Left lung (tissue), 10 donors: ENCODE data around the gene JUNB. TPM values are rescaled to one million over a fixed set of nuclear protein-coding genes. Genes with fewer than 3 reads are reported as not detected.

Source experiments
- ATAC-seq: fragments of 200-7000 bp; cut with Tn5 transposase; one replicate; pipeline ENCODE4 v1.9.1; 2020; ENCODE audit warnings: moderate library complexity
- DNase-seq, 4 donors: peaks; one replicate each; pipeline ENCODE4 v3.0.0-alpha.2; 2013 to 2020
- H3K27ac ChIP-seq, 2 donors: fragments of 200-600 bp; sonication (generic) in 1 of 2; one replicate each; pipeline versions ENCODE4 v1.5.0 to v1.8.0; 2020 to 2021
- H3K27me3 ChIP-seq, 2 donors: fragments of 200-600 bp; sonication (generic) in 1 of 2; one replicate each; pipeline versions ENCODE4 v1.5.0 to v1.8.0; 2020 to 2021
- H3K36me3 ChIP-seq, 2 donors: fragments of 200-600 bp; sonication (generic) in 1 of 2; one replicate each; pipeline versions ENCODE4 v1.5.0 to v1.8.0; 2020 to 2021
- H3K4me1 ChIP-seq, 2 donors: fragments of 200-600 bp; one replicate each; pipeline ENCODE4 v1.8.0; 2021
- H3K4me3 ChIP-seq, 2 donors: fragments of 200-600 bp; sonication (generic) in 1 of 2; one replicate each; pipeline versions ENCODE4 v1.5.0 to v1.8.0; 2020 to 2021; ENCODE audit warnings: mild to moderate bottlenecking in 1 of 2
- H3K9me3 ChIP-seq, 2 donors: fragments of 200-600 bp; sonication (generic) in 1 of 2; one replicate each; pipeline versions ENCODE4 v1.5.0 to v1.8.0; 2020 to 2021
- intact Hi-C, 2 donors: fragments of 100-400 bp; cut with DNase I; formaldehyde crosslinking; loops; one replicate each; pipeline versions ENCODE4 v1.11.2 to v1.14.2; 2022
- polyA plus RNA-seq, 6 donors: library from polyadenylated mRNA; unstranded; fragments of 120-200 nt; gene quantifications; one replicate each; pipeline ENCODE4 v1.2.1, GENCODE V29; 2013; ENCODE audit not compliant: insufficient read length in 6 of 6
- total RNA-seq, 2 donors: library from RNA; stranded (reverse); fragmentation: NEBNext Ultra II Directional; extraction: Animal tissue kit (Norgen Biotek cat#: 25700); gene quantifications; one replicate each; pipeline ENCODE4 v1.2.1, GENCODE V29; 2021
- TF ChIP-seq, protein P1 (sequence below), 2 donors: fragments of 200-600 bp; sonication (generic) in 1 of 2; IDR thresholded peaks; one replicate each; pipeline versions ENCODE4 v1.5.0 to v1.8.0; 2021; ENCODE audit warnings: antibody characterized with exemption in 2 of 2
- donor health status: DM: no; HTN: yes; CAD: no.
- donor health status: DM: no; HTN: no; CAD: no.

Gene JUNB
- total and polyA plus RNA-seq, 8 donors = 11.7 to 278 (median 64.2) TPM

DNA sequence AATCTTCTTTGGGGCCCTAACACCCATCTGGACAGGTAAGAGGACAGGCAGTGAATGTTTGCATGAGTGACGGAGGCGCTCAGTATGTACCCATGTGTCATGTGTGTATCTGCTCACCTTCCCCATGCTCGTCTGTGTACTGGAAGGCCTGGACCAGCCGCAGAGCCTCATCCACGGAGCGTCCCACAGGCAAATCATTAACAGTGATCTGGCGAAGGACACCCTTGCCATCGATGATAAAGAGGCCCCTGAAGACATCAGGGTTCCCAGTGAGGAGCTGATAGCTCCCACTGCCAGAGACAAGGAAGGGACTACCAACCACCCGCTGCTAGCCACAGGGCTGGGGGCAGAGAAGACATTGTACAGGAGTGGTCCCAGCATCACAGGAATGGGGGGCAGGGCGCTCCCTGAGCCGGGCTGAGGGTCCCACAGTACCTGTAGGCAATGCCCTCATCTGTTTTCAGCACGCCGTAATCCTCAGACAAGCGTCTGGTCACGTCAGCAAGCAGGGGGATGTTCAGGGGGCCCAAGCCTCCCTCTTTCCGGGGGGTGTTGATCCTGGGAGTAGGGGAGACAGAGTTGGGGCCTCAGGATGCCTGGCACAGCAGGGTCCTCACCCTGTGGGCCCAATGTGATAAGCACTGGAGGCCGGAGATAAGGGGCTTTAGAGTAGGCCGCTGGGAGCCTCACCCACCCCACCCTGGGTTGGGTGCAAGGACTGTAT, 8.6 kb downstream of the JUNB start:
- peak in 1 of 4 donors; percentile 53 for DNase-seq
- no peak for ATAC-seq
- peaks cover 0 to 17% of the 10 kb centered on the region in 2 donors for H3K36me3 ChIP-seq
- peaks cover 23 to 44% of the 10 kb centered on the region in 2 donors for H3K4me1 ChIP-seq
- peaks cover 0 to 25% of the 10 kb centered on the region in 2 donors for H3K27me3 ChIP-seq
- no peak overlapping the region for H3K27ac ChIP-seq
- H3K4me3 ChIP-seq = peak overlapping the region in 1 of 2 donors; percentile 76
- H3K9me3 ChIP-seq = no peaks in the 10 kb centered on the region
- intact Hi-C loops = loop anchor here (5.0 kb wide), 2 partner anchors 33 to 38 kb away; no protein-coding TSS in a partner anchor
- TF ChIP-seq, protein P1, sequence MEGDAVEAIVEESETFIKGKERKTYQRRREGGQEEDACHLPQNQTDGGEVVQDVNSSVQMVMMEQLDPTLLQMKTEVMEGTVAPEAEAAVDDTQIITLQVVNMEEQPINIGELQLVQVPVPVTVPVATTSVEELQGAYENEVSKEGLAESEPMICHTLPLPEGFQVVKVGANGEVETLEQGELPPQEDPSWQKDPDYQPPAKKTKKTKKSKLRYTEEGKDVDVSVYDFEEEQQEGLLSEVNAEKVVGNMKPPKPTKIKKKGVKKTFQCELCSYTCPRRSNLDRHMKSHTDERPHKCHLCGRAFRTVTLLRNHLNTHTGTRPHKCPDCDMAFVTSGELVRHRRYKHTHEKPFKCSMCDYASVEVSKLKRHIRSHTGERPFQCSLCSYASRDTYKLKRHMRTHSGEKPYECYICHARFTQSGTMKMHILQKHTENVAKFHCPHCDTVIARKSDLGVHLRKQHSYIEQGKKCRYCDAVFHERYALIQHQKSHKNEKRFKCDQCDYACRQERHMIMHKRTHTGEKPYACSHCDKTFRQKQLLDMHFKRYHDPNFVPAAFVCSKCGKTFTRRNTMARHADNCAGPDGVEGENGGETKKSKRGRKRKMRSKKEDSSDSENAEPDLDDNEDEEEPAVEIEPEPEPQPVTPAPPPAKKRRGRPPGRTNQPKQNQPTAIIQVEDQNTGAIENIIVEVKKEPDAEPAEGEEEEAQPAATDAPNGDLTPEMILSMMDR (IDR thresholded peaks at IDR 0.05) = no peak

DNA sequence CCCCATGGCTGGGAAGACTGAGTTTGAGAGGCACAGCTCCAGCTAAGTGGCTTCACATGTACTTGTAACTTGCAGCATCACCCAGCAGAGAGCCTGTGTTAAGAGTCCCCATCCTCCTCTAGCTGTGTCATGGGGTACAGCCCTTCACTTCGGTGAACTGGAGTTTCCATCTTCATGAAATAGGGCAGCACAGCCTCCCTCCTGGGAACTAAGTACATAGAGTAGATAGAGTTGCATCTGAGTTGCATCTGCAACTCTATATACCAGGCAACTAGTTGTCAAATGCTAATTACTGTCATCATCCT, 9.1 kb downstream of the JUNB start:
- ATAC-seq (no peak), DNase-seq (no peak)
- peaks cover 0 to 17% of the 10 kb centered on the region in 2 donors for H3K36me3 ChIP-seq
- TF ChIP-seq, protein P1 (IDR thresholded peaks at IDR 0.05) = no peak
- H3K4me1 ChIP-seq = peaks cover 23 to 39% of the 10 kb centered on the region in 2 donors
- H3K9me3 ChIP-seq = no peaks in the 10 kb centered on the region
- H3K4me3 ChIP-seq = peak overlapping the region; percentile 76 to 90
- intact Hi-C loops = loop anchor here in 1 of 2 donors (5.0 kb wide), 1 partner anchor 33 kb away; no protein-coding TSS in a partner anchor
- H3K27ac ChIP-seq = no peak overlapping the region
- H3K27me3 ChIP-seq = peaks cover 0 to 25% of the 10 kb centered on the region in 2 donors

DNA sequence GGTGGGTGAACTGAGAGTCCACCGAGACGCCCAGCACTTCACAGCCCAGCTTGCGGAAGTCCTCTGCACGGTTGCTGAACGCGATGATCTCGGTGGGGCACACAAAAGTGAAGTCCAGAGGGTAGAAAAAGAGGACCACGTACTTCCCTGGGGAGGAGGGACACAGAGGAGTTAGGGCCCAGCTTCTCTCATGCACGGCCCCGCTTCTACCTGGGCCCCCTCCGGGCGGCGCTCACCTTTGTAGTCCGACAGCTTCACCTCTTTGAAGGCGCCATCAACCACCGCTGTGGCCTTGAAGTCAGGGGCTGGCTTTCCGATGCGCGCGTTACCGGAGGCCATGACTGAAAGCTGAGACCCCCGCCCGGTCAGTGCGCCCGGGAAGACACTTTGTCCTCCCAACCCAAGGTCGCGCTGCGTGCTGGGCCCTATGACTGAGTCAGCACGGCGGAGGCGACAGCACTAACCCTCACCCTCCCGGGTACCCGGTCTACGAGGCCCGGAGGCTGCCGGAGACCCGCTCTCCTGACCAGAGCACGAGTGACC, 9.7 kb downstream of the JUNB start:
- peak overlapping the region; percentile 76 to 90 for H3K4me3 ChIP-seq
- H3K4me1 ChIP-seq = peaks cover 19 to 34% of the 10 kb centered on the region in 2 donors
- H3K27me3 ChIP-seq = peaks cover 0 to 25% of the 10 kb centered on the region in 2 donors
- no peaks in the 10 kb centered on the region for H3K9me3 ChIP-seq
- peak; percentile 39 for ATAC-seq
- DNase-seq = no peak
- intact Hi-C loops = loop anchor here in 1 of 2 donors (5.0 kb wide), 1 partner anchor 34 kb away; no protein-coding TSS in a partner anchor
- H3K27ac ChIP-seq = peak overlapping the region in 1 of 2 donors; percentile 63
- peaks cover 0 to 17% of the 10 kb centered on the region in 2 donors for H3K36me3 ChIP-seq
- TF ChIP-seq, protein P1 (IDR thresholded peaks at IDR 0.05) = no peak

DNA sequence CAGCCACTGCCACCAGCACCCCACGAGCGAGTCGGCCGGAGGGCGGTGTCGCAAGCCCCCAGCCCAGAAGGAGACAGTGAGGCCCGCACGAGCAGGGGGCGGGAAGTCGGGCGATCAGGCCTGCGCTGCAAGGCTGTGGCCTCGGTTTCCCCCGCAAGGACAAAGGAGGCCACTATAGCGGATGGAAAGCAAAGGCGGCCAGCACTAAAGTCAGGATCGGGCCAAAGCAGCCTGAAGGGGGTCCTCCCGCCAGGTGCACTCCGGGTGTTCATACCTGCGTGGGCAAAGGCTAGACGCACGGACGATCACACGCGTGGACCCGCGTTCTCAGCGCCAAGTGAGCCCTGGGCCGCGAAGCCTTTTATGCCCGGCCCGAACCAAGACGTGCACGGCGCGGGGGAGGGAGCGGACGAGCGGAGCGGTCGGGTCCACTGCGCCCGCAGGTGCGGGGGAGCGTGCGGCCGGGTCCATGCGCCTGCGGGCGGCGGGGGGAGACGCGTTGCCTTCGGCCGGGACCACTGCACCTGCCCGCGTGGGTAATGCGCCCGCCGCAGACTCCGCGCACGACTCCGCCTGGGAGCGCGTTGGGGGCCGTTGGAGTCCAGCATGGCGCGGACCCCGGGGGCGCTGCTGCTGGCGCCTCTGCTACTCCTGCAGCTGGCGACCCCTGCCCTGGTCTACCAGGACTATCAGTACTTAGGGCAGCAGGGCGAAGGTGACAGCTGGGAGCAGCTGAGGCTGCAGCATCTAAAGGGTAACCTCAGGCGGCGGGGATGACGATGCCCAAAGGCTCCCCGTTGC, 10.4 kb downstream of the JUNB start, which contains the start of the genes PRDX2 and THSD8:
TSS of gene PRDX2 (minus strand) at position 335 of the 801 bp plus-strand sequence. CDS start 539 bp downstream, outside the sequence.
TSS of gene THSD8 (plus strand) at position 604 of the 801 bp plus-strand sequence. CDS start at position 607, 3 bp downstream.
- Histone ChIP-seq H3K36me3 (peaks cover 0 to 17% of the 10 kb centered on the region in 2 donors), H3K27ac (peak within 1 kb of the TSS; percentile 19 to 63), H3K27me3 (peaks cover 0 to 25% of the 10 kb centered on the region in 2 donors), H3K4me3 (peak within 1 kb of the TSS; percentile 76 to 90), H3K4me1 (peaks cover 18 to 34% of the 10 kb centered on the region in 2 donors), H3K9me3 (no peaks in the 10 kb centered on the region)
- DNase-seq = peak; percentile 75 to 92 (median 80)
- ATAC-seq = peak; percentile 93
- intact Hi-C loops = loop anchor here in 1 of 2 donors (5.0 kb wide), 1 partner anchor 34 kb away; no protein-coding TSS in a partner anchor
- TF ChIP-seq, protein P1 (IDR thresholded peaks at IDR 0.05) = no peak
